ENCODE results near the gene ANO1.

Gene ANO1

GRCh38 chr11:70117567-70118145 is 39.5 kb downstream of the ANO1 start:
- no peak for DNase-seq

DNA sequence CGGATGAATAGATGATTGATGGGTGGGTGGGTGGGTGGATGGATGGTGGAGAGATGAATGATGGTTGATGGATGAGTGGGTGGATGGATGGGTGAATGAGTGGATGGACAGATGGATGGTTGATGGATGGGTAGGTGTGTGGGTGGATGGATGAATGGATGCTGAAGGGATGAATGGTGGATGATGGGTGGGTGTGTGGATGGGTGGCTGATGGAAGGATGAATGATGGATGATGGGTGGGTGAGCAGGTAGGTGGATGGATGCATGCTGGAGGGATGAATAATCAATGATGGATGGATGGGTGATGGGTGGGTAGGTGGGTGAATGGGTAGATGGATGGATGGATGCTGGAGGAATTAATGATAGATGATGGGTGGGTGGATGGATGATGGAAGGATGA is 40.5 kb downstream of the ANO1 start:
- DNase-seq = no peak

DNA sequence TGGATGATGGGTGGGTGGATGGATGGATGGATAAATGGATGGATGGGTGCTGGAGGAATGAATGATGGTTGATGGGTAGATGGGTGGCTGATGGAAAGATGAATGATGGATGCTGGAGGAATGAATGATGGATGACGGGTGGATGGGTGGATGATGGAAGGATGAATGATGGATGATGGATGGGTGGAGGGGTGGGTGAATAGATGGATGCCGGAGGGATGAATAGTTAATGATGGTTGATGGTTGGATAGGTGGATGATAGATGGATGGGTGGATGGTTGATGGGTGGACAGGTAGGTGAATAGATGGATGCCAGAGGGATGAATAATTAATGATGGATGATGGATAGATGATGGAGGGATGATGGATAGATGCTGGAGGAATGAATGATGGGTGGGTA is 41.4 kb downstream of the ANO1 start:
- DNase-seq = no peak

- DNase-seq = no peak
These were observed 42.6 kb downstream of the ANO1 start for GRCh38 chr11:70120674-70121073.

- no peak for DNase-seq
These were observed 44.5 kb downstream of the ANO1 start for GRCh38 chr11:70122490-70123198.

GRCh38 chr11:70123711-70124110 is 45.6 kb downstream of the ANO1 start:
- no peak for DNase-seq

- no peak for DNase-seq
These were observed 46.3 kb downstream of the ANO1 start for GRCh38 chr11:70124321-70125000.

- DNase-seq = no peak
These were observed 48.4 kb downstream of the ANO1 start for GRCh38 chr11:70126494-70126893.

DNA sequence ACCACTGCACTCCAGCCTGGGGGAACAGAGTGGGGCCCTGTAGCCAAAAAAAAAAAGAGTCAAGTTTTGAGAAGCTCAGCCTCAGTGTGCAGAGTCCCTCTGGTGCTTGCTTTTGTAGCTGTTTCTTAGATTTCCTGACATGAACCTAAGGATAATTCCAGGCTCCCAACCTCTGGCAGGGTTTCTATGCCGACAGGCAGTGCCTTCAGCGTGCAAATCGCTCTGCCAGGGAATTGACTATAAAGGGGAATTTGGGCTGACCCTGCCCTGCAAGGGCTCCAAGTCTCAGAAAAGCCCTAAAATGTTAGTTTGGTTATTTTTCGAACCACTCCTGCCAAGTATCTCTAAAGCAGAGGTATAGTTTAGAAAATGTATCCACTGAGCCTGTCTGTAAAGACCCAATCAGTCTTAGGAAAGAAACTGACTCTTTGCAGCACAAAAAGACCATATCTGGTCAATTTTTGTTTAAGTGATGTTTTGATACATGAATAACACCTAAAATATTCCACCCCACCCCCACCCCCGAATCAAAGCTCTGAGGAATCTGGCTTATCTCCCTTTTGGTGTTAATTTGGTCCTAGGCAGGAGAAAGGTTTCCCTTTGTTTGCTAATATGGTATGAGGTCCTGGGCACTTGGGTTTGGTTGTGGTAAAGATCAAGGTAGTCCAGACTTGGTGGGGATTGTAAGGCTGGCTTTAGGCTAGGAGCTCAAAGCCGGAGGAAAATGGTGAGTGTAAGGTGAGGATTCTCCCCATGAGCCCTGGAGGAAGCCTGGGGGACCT is 49.7 kb downstream of the ANO1 start:
- DNase-seq = no peak

GRCh38 chr11:70128435-70128906 is 50.4 kb downstream of the ANO1 start:
- DNase-seq = no peak

DNA sequence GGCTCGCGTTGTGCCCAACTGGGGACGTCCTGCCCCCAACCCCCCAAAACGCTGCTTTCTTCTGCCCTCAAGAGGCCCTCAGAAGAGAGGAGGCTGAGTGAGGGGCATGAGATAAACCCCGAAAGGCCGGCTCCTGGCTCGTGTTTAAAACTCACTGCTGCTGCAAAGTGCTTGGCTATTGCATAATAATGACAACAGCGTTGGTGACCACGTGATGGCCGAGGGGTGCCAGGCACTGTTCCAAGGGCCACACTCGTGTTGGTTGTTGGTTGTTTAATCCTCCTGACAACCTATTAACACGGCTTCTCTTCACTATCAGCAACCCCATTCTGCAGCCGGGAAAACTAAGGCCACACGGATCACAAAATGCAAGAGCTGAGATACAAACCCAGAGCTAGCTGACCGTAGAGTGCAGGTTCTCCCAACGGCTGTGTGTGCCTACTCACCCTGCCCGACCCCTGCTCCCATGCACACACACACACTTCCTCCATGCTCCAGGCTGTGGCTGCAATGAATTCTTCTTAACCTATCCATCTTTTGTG is 51.0 kb downstream of the ANO1 start:
- no peak for DNase-seq

GRCh38 chr11:70130636-70131035 is 52.5 kb downstream of the ANO1 start:
- DNase-seq = no peak

DNA sequence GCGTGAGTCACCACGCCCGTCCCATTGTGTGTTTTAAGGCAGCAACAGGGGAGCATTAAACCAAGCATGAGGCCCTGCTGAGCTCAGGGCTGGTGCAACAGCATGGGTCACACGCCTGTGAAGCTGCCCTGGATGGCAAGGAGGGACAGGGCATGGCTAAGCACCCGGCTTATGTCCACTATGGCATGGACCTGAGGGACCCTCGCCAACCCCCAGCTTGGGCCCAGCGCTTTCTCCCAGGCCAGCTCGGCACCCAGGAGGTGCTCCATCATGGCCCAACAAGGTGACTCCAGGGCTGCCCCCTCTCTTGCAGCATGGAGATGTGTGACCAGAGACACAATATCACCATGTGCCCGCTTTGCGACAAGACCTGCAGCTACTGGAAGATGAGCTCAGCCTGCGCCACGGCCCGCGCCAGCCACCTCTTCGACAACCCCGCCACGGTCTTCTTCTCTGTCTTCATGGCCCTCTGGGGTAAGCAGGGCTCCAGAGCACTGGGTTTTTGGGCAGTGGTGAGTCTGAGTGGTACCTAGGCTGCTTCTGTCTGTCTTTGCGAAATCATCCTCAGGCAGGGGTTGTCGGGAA is 53.6 kb downstream of the ANO1 start:
- no peak for DNase-seq

DNA sequence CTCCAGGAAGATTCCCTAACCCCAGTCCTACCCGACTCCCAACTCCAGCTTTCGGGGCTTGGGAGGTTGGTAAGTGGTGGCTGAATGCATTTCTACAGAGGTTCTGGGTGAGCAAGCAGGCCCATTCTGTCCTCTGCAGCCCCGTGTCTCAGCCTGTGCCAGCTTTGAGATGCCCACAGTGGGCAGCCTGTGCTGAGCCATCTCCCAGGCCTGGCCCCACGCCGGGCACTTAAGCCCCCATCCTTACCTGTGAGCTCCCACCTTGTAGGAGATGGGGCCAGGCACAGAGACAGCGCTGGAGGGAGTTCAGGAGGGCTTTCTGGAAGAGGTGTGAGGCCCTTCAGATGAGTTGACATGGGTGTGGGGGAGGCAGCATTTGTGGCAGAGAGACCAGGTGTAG is 54.5 kb downstream of the ANO1 start:
- no peak for DNase-seq

DNA sequence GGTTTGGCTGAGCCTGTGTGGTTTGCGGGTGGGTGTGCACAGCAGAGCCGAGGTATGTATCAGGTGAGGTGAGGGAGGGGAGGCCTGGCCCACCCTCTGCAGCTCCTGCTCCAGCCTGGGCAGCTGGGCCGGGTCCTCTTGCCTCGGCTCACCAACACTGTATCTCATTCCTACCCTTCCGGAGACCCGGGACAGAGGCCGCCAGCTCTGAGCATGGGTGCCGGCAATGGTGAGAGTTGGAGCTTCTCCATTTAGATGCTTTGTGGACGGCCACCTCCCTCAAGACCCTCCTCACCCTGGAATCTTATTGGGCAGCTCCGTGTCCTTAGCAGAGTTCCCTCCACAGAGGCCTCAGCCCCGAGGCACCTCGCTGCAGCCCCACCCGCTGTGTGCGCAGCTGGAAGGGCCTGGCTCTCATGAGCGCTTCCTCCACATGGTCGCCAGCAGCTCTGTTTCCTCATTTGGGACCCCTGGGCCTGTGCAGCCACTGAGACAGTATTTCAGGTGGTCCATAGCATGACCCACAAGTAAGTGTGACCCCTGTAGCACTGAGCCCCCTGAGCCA is 55.7 kb downstream of the ANO1 start:
- no peak for DNase-seq

DNA sequence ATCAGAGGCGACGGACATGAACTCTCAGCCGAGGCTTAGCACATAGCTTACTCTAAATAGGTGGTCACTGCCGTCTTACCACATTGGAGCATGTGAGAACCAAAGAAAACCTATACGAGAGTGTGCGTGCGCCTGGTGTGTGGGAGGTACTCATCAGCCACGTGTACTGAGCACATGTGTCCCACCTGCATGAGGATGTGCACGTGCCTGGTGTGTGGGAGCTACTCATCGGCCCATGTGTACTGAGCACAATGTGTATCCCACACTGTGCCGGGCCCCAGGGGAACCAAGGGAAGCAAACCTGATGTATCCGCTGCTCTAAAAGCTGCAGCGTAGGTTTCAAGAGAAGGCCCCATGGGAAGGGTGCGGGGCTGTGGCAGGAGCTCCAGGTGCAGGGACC is 56.4 kb downstream of the ANO1 start:
- no peak for DNase-seq

- DNase-seq = no peak
These were observed 57.0 kb downstream of the ANO1 start for GRCh38 chr11:70135142-70135541.

- DNase-seq = no peak
These were observed 57.5 kb downstream of the ANO1 start for GRCh38 chr11:70135625-70136059.

DNA sequence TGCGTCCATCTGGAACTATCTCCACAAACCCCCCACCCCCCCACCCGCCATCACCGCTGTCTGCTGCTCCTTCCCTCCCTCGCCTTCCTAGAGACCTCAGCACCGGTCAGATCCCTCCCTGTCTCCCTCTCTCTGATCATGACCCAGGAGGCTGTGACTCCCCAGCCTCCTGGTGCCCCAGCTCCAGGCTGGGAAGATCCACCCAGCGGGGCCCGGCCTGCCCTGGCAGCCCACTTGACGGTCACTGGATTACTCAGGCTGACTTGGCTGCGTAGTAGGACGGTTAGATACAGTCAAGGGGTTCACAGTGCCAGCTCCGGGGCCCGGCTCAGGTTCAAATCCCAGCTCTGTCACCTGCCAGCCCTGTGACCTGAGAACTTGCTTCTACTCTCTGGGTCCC is 59.3 kb downstream of the ANO1 start:
- no peak for DNase-seq

GRCh38 chr11:70138403-70138802 is 60.3 kb downstream of the ANO1 start:
- DNase-seq = no peak

DNA sequence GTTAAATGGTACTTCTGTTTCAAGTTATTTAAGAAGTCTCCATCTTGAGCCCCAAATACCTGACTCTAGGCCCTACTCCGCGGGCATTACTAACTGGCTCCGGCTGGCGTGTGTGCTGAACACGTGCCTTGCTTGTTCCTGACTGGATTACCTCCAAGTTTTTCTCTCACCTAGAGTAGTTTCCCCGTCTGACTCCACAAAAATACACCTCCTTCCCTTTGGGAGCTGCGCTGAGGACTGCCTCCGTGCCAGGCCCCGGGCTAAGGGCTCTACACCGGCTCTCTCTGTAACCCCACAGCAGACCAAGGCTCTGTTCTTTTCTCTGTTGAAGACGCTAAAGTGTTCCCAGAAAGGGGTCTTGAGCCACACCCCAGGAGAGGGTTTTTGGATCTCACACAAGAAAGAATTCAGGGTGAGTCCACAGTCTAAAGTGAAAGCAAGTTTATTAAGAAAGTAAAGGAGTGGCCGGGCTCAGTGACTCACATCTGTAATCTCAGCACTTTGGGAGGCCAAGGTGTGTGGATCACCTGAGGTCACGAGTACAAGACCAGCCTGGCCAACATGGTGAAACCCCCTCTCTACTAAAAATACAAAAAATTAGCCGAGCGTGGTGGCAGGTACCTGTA is 61.8 kb downstream of the ANO1 start:
- DNase-seq = no peak
